ENCODE data around the gene JMJD7. TPM values are rescaled to one million over a fixed set of nuclear protein-coding genes. Genes with fewer than 3 reads are reported as not detected.

JMJD7 gene
- total and polyA plus RNA-seq, 9 of the 15 experiments (the other 6 are each of a cell fraction or from before 2014, with no cell fraction given): 1.2 to 13.9 (median 6.1) TPM

DNA sequence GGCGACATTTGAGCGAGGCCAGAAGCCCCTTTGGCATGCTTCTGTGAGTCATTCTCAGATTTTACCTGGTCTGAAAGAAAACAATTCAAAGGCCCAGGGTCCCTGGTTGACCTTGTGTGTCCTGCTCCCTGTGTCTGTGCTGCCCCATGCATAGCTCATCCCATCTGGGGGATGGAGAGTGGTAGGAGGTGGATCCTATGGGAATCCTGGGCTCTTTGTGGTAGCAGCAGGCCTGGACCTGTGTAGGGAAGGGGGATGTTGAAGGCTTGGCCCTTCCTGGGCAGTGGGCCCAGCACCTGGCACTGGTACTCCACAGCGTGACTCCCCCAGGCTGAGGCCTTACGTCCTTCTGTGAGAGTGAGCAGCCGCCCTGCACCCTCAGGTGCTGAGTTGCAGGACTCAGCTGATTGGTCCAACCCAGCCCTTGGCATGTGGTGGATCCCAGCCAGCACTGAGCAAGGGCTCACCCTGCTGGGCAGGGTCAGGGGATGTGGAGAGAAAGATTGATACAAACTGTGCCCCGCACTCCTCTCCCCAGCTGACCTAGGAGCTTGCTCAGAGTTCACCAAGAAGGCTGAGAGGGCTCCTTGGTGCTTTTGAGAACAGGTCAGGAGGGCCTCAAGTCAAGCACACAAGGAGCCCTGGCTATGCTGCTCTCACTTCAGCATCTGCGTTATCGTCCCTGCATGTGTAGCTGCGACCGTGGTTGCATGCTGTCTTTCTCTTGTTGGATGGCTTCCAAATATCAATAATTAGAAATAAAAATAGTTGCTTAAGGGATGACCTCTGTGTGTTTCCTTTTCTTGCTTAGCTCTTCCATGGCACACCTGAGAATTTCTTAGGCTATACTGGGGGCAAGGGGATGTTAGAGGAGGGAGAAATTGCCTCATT lies 21.4 kb upstream of the JMJD7 start:
- H3K27me3 ChIP-seq (ENCODE audit: control insufficient read depth in 2 of 2, insufficient read depth in 2 of 2, low read length in 2 of 2): no peaks in the 10 kb centered on the region
- POLR2A ChIA-PET: interaction anchor here (0.6 to 1.3 kb wide), 5 partner anchors 9 to 210 kb away, joined by 3 to 4 read pairs (median 3); no protein-coding TSS in a partner anchor
- CTCF ChIA-PET (ENCODE audit: low intra/inter-chr PET ratio): no interaction called here
- no peaks in the 10 kb centered on the region for H3K9me1 ChIP-seq (ENCODE audit: control insufficient read depth, insufficient read depth, low read length)
- ATAC-seq: peak; percentile 29; the same call in 1 of the 3 replicates
- TF ChIP-seq PPARD (CRISPR knock-in tag; IDR thresholded peaks at IDR 0.05): no peak
- no peak for TF ChIP-seq RFX5 (IDR thresholded peaks at IDR 0.05; ENCODE audit: low read depth, low read length)
- peak in 1 of 2 experiments; percentile 31; a peak in 2 of 4 replicates for TF ChIP-seq RAD21 (CRISPR knock-in tag; conservative IDR thresholded peaks at IDR 0.05 in 1 of 2, IDR thresholded peaks at IDR 0.05 in 1 of 2)
- no peak for TF ChIP-seq ILK (tag; IDR thresholded peaks at IDR 0.05; ENCODE audit: borderline replicate concordance, low read depth)
- no peak for TF ChIP-seq GTF2A2 (tag; IDR thresholded peaks at IDR 0.05)
- TF ChIP-seq ERF (CRISPR knock-in tag; IDR thresholded peaks at IDR 0.05): no peak
- peak; percentile 18 to 30 (median 24); a peak in 2 of 6 replicates for TF ChIP-seq CTCF (IDR thresholded peaks at IDR 0.05 in 2 of 3, conservative IDR thresholded peaks at IDR 0.05 in 1 of 3; ENCODE audit: insufficient read depth in 2 of 3, low read depth in 1 of 3, low read length in 3 of 3)
- no peak overlapping the region; a peak in 1 of 4 replicates for H3K9ac ChIP-seq (ENCODE audit: insufficient read depth in 1 of 2, low read depth in 2 of 2, low read length in 2 of 2)
- DNase-seq (ENCODE audit: extremely low read depth in 1 of 4, low spot score in 3 of 4): no peak
- no peaks in the 10 kb centered on the region for H3K36me3 ChIP-seq (ENCODE audit: control insufficient read depth, insufficient read depth, low read length)
- H3K4me1 ChIP-seq (replicated peaks in 1 of 2; ENCODE audit: control insufficient read depth in 2 of 2, insufficient read depth in 2 of 2, low read length in 2 of 2): 0 out of 5 replicates have a peak, but pooled peaks cover 3% of the 10 kb centered on the region in 2 experiments
- H4K20me1 ChIP-seq (replicated peaks; ENCODE audit: control insufficient read depth, insufficient read depth, low read length): no peaks in the 10 kb centered on the region
- no peaks in the 10 kb centered on the region for H3K79me2 ChIP-seq (ENCODE audit: control insufficient read depth, insufficient read depth, low read length)
- 73% methylated on average over 8 of the region's 10 CpGs for WGBS (ENCODE audit: insufficient coverage, low coverage, missing lambda C conversion rate)
- H3K9me3 ChIP-seq (replicated peaks; ENCODE audit: control insufficient read depth, insufficient read depth, low read depth, low read length): no peaks in the 10 kb centered on the region
- H2AFZ ChIP-seq (ENCODE audit: low read depth, low read length): no peak overlapping the region
- H3K27ac ChIP-seq (ENCODE audit: extremely low read depth, low read depth, low read length): no peak overlapping the region
- no peak for FAIRE-seq
- in situ Hi-C loops (cut with MboI) (loop anchor here (25.0 kb wide), 1 partner anchor 344 kb away; no protein-coding TSS in a partner anchor), intact Hi-C loops (cut with micrococcal nuclease) (no loop called here)
- H3K4me3 ChIP-seq: no peak overlapping the region
- no TSS peak for BruUV-seq (replicated peaks)
- H3K4me2 ChIP-seq (ENCODE audit: insufficient read depth, low read length): no peak overlapping the region
